HUES6 (cell line): ENCODE results near the gene OR2T34.
"Not testable (repeated sequence)": the region's sequence is repeated elsewhere in the genome, so short reads cannot be mapped to it uniquely, and the experiment has no call there.

Source experiments
- H3K27ac ChIP-seq: 2 replicates; pipeline ENCODE4 v1.7.0; 2013; ENCODE audit warnings: low read depth, mild to moderate bottlenecking, low read length, inconsistent platforms
- H3K27me3 ChIP-seq: 2 replicates; pipeline ENCODE4 v1.6.1; 2013; ENCODE audit warnings: low read length; ENCODE audit not compliant: control insufficient read depth, insufficient read depth
- H3K36me3 ChIP-seq: 2 replicates; pipeline ENCODE4 v1.6.1; 2013; ENCODE audit warnings: low read length; ENCODE audit not compliant: control insufficient read depth, insufficient read depth
- H3K4me1 ChIP-seq: 2 replicates; pipeline ENCODE4 v1.6.1; 2013; ENCODE audit warnings: low read length; ENCODE audit not compliant: control insufficient read depth, insufficient read depth
- H3K4me3 ChIP-seq: 2 replicates; pipeline ENCODE4 v1.5.1; 2013; ENCODE audit warnings: low read depth, low read length
- H3K9ac ChIP-seq: one replicate; pipeline ENCODE4 v1.6.1; 2013; ENCODE audit warnings: mild to moderate bottlenecking, low read length
- H3K9me3 ChIP-seq: 2 replicates; pipeline ENCODE4 v1.6.1; 2013; ENCODE audit warnings: low read depth, low read length; ENCODE audit not compliant: control insufficient read depth, insufficient read depth

The OR2T34 gene

GRCh38 chr1:248574657-248575056 lies at the start of gene OR2T34:
TSS of gene OR2T34 (minus strand) at chr1:248574757. CDS start at chr1:248574757, 0 bp downstream.
- H3K4me1 ChIP-seq, H3K27me3 ChIP-seq, H3K4me3 ChIP-seq, H3K9ac ChIP-seq, H3K9me3 ChIP-seq, H3K36me3 ChIP-seq, H3K27ac ChIP-seq: not testable (repeated sequence)

- Histone ChIP-seq H3K27ac (no peak overlapping the region), H3K27me3 (no peaks in the 10 kb centered on the region), H3K4me3 (no peak overlapping the region), H3K36me3 (no peaks in the 10 kb centered on the region), H3K9ac (no peak overlapping the region), H3K9me3 (peaks cover 35% of the 10 kb centered on the region; the same call in 1 of the 2 replicates), H3K4me1 (no peaks in the 10 kb centered on the region)
Observed at GRCh38 chr1:248622570-248623001, 48.0 kb upstream of the OR2T34 start.

- H3K36me3 ChIP-seq = no peaks in the 10 kb centered on the region
- H3K27ac ChIP-seq = no peak overlapping the region
- no peak overlapping the region for H3K9ac ChIP-seq
- H3K9me3 ChIP-seq = peaks cover 29% of the 10 kb centered on the region; the same call in 1 of the 2 replicates
- no peak overlapping the region for H3K4me3 ChIP-seq
- no peaks in the 10 kb centered on the region for H3K27me3 ChIP-seq
- H3K4me1 ChIP-seq = no peaks in the 10 kb centered on the region
Observed at GRCh38 chr1:248621770-248622169, 47.2 kb upstream of the OR2T34 start.

GRCh38 chr1:248618878-248619277 lies 44.3 kb upstream of the OR2T34 start:
- Histone ChIP-seq H3K27ac (no peak overlapping the region), H3K4me1 (no peaks in the 10 kb centered on the region)

GRCh38 chr1:248618119-248618518 lies 43.6 kb upstream of the OR2T34 start:
- H3K4me3 ChIP-seq = no peak overlapping the region
- H3K4me1 ChIP-seq = no peaks in the 10 kb centered on the region
- no peak overlapping the region for H3K9ac ChIP-seq
- no peaks in the 10 kb centered on the region for H3K36me3 ChIP-seq
- no peak overlapping the region for H3K27ac ChIP-seq
- peaks cover 34% of the 10 kb centered on the region; the same call in 1 of the 2 replicates for H3K9me3 ChIP-seq
- H3K27me3 ChIP-seq = no peaks in the 10 kb centered on the region

More at GRCh38 chr1:248618878-248619277, 44.3 kb upstream of the OR2T34 start:
- H3K4me3 ChIP-seq = no peak overlapping the region
- peaks cover 30% of the 10 kb centered on the region; the same call in 1 of the 2 replicates for H3K9me3 ChIP-seq
- H3K9ac ChIP-seq = no peak overlapping the region
- H3K36me3 ChIP-seq = no peaks in the 10 kb centered on the region
- no peaks in the 10 kb centered on the region for H3K27me3 ChIP-seq

GRCh38 chr1:248613742-248614141 lies 39.2 kb upstream of the OR2T34 start:
- H3K36me3 ChIP-seq = no peaks in the 10 kb centered on the region
- no peak overlapping the region for H3K27ac ChIP-seq
- no peak overlapping the region for H3K9ac ChIP-seq
- peaks cover 39% of the 10 kb centered on the region; the same call in 1 of the 2 replicates for H3K9me3 ChIP-seq
- no peaks in the 10 kb centered on the region for H3K27me3 ChIP-seq
- H3K4me3 ChIP-seq = no peak overlapping the region
- no peaks in the 10 kb centered on the region for H3K4me1 ChIP-seq

GRCh38 chr1:248611883-248612414 lies 37.4 kb upstream of the OR2T34 start:
- Histone ChIP-seq H3K27me3 (no peaks in the 10 kb centered on the region), H3K4me1 (no peaks in the 10 kb centered on the region), H3K36me3 (no peaks in the 10 kb centered on the region), H3K9me3 (peaks cover 34% of the 10 kb centered on the region; the same call in 1 of the 2 replicates), H3K4me3 (no peak overlapping the region), H3K9ac (no peak overlapping the region), H3K27ac (no peak overlapping the region)

- H3K4me3 ChIP-seq = no peak overlapping the region
- H3K9ac ChIP-seq = no peak overlapping the region
- H3K9me3 ChIP-seq = peaks cover 40% of the 10 kb centered on the region; the same call in 1 of the 2 replicates
- H3K27ac ChIP-seq = no peak overlapping the region
- H3K27me3 ChIP-seq = no peaks in the 10 kb centered on the region; the same call in 1 of the 2 replicates
- no peaks in the 10 kb centered on the region for H3K36me3 ChIP-seq
- H3K4me1 ChIP-seq = no peaks in the 10 kb centered on the region
Observed at GRCh38 chr1:248610301-248610700, 35.7 kb upstream of the OR2T34 start.

GRCh38 chr1:248599396-248599795 lies 24.8 kb upstream of the OR2T34 start:
- Histone ChIP-seq H3K9ac (no peak overlapping the region), H3K27ac (no peak overlapping the region), H3K9me3 (peaks cover 32% of the 10 kb centered on the region; the same call in 1 of the 2 replicates), H3K27me3 (no peaks in the 10 kb centered on the region), H3K4me3 (no peak overlapping the region), H3K36me3 (no peaks in the 10 kb centered on the region), H3K4me1 (no peaks in the 10 kb centered on the region)

- H3K27me3 ChIP-seq = no peaks in the 10 kb centered on the region
- H3K36me3 ChIP-seq = no peaks in the 10 kb centered on the region
- no peak within 1 kb of the TSS for H3K9ac ChIP-seq
- no peaks in the 10 kb centered on the region for H3K4me1 ChIP-seq
- no peak within 1 kb of the TSS for H3K27ac ChIP-seq
- H3K4me3 ChIP-seq = no peak within 1 kb of the TSS
- peaks cover 39% of the 10 kb centered on the region; the same call in 1 of the 2 replicates for H3K9me3 ChIP-seq
Observed at GRCh38 chr1:248597589-248597988, 23.0 kb upstream of the OR2T34 start, which contains the start of gene OR2T10. TSS of gene OR2T10 (minus strand) at chr1:248597700. CDS start at chr1:248593768, 3,932 bp downstream.

- no peaks in the 10 kb centered on the region for H3K27me3 ChIP-seq
- H3K4me3 ChIP-seq = no peak overlapping the region
- H3K27ac ChIP-seq = no peak overlapping the region
- peaks cover 37% of the 10 kb centered on the region; the same call in 1 of the 2 replicates for H3K9me3 ChIP-seq
- no peak overlapping the region for H3K9ac ChIP-seq
- no peaks in the 10 kb centered on the region for H3K4me1 ChIP-seq
- H3K36me3 ChIP-seq = no peaks in the 10 kb centered on the region
Observed at GRCh38 chr1:248596615-248597014, 22.1 kb upstream of the OR2T34 start.
